GM12878 (cell line): ENCODE data around the gene PKMYT1. TPM values are rescaled to one million over a fixed set of nuclear protein-coding genes. Genes with fewer than 3 reads are reported as not detected.
A peak's percentile ranks its signal among the peaks of the same experiment; 100 is the strongest.

Experiments
- ATAC-seq: fragments of 200-7000 bp; cut with Tn5 transposase; 3 replicates; pipeline ENCODE4 v1.9.1; 2020; ENCODE audit warnings: mild to moderate bottlenecking, moderate library complexity
- BruUV-seq: library from RNA; stranded (reverse); fragments of 400-500 nt; replicated peaks from 2 replicates; lab custom pipeline; 2021; lab: Mats Ljungman, UMichigan
- CTCF ChIA-PET: fragments of 300-600 bp; sonication (Branson Sonifier 250); formaldehyde crosslinking; extraction: SDS; loops from one replicate; lab custom pipeline; 2021; ENCODE audit warnings: inconsistent platforms; lab: Yijun Ruan, JAX
- POLR2A ChIA-PET: fragments of 350-600 bp; formaldehyde crosslinking; extraction: SDS; loops from one replicate; lab custom pipeline; 2021; ENCODE audit warnings: inconsistent platforms; lab: Charles Lee
- RAD21 ChIA-PET: fragments of 300-600 bp; sonication (Branson Sonifier 250); formaldehyde crosslinking; loops from one replicate; lab custom pipeline; 2023; ENCODE audit warnings: antibody characterized with exemption; ENCODE audit not compliant: unreplicated experiment; lab: Charles Lee
- SMC1A ChIA-PET: fragments of 300-600 bp; sonication (Branson Sonifier 250); formaldehyde crosslinking; loops from one replicate; lab custom pipeline; 2023; ENCODE audit not compliant: unreplicated experiment, uncharacterized antibody; lab: Charles Lee
- DNase-seq: peaks from one replicate; pipeline ENCODE4 v3.0.0-alpha.2; 2011; ENCODE audit warnings: low read depth, low spot score
- FAIRE-seq: peaks from 3 replicates; lab custom pipeline; 2011; peaks lifted over from hg19 to GRCh38; lab: Jason Lieb, UNC
- H2AFZ ChIP-seq: 2 replicates; pipeline ENCODE4 v1.6.0; 2011; ENCODE audit warnings: low read depth, low read length, control low read depth; ENCODE audit not compliant: control insufficient read depth
- H3K27ac ChIP-seq: 2 replicates; pipeline ENCODE4 v1.5.1; 2011; ENCODE audit warnings: control low read depth; ENCODE audit not compliant: control insufficient read depth, insufficient read depth
- H3K27me3 ChIP-seq, 2 experiments: replicated peaks in 1 of 2; 2 replicates each; pipeline versions ENCODE4 v1.6.0 to v1.6.1; 2011; ENCODE audit warnings: low read length in 1 of 2; ENCODE audit not compliant: control insufficient read depth in 2 of 2, insufficient read depth in 2 of 2
- H3K36me3 ChIP-seq, 2 experiments: 2 replicates each; pipeline ENCODE4 v1.5.1; 2011; ENCODE audit warnings: low read length in 1 of 2; ENCODE audit not compliant: control insufficient read depth in 2 of 2, insufficient read depth in 2 of 2
- H3K4me1 ChIP-seq: 2 replicates; pipeline ENCODE4 v1.6.1; 2011; ENCODE audit warnings: mild to moderate bottlenecking, low read length, moderate library complexity, mixed read lengths; ENCODE audit not compliant: control insufficient read depth, insufficient read depth
- H3K4me2 ChIP-seq: 2 replicates; pipeline ENCODE4 v1.6.0; 2011; ENCODE audit warnings: control low read depth; ENCODE audit not compliant: control insufficient read depth, insufficient read depth
- H3K4me3 ChIP-seq: fragments of 200-600 bp; sonication (generic); 2 replicates; pipeline ENCODE4 v1.5.1; 2016
- H3K79me2 ChIP-seq: 2 replicates; pipeline ENCODE4 v1.6.0; 2011; ENCODE audit warnings: low read length; ENCODE audit not compliant: control insufficient read depth, insufficient read depth
- H3K9ac ChIP-seq: 2 replicates; pipeline ENCODE4 v1.8.0; 2011; ENCODE audit warnings: low read length, control low read depth, mixed read lengths; ENCODE audit not compliant: control insufficient read depth, insufficient read depth
- H3K9me3 ChIP-seq: replicated peaks from 3 replicates; pipeline ENCODE4 v1.5.1; 2011; ENCODE audit warnings: mild to moderate bottlenecking, low read length; ENCODE audit not compliant: control insufficient read depth, insufficient read depth
- H4K20me1 ChIP-seq: 2 replicates; pipeline ENCODE4 v1.6.0; 2011; ENCODE audit not compliant: control insufficient read depth, insufficient read depth
- CHD4 ChIP-seq: fragments of 200-600 bp; sonication (generic); IDR thresholded peaks from 2 replicates; pipeline ENCODE4 v1.6.1; 2016; ENCODE audit warnings: mild to moderate bottlenecking
- EED ChIP-seq: sonication (generic); IDR thresholded peaks from 2 replicates; pipeline ENCODE4 v1.6.1; 2016; ENCODE audit warnings: antibody characterized with exemption, low read depth
- IKZF2 ChIP-seq, 2 experiments: fragments of 450-650 bp; IDR thresholded peaks; 2 replicates each; pipeline ENCODE4 v1.6.1; 2017; ENCODE audit warnings: mild to moderate bottlenecking in 2 of 2, moderate library complexity in 2 of 2
- MEF2B ChIP-seq: fragments of 450-650 bp; IDR thresholded peaks from 2 replicates; pipeline ENCODE4 v1.6.1; 2018; ENCODE audit warnings: mild to moderate bottlenecking, moderate library complexity; ENCODE audit not compliant: partially characterized antibody, poor library complexity, severe bottlenecking
- POLR2A ChIP-seq: IDR thresholded peaks from 2 replicates; pipeline ENCODE4 v1.6.1; 2011; ENCODE audit warnings: low read depth, mild to moderate bottlenecking, low read length
- YY1 ChIP-seq: IDR thresholded peaks from 2 replicates; pipeline ENCODE4 v1.6.1; 2011; ENCODE audit warnings: low read depth, mild to moderate bottlenecking, low read length
- WGBS: methylation state at CpG from one replicate; pipeline ENCODE4 v1.1.6; 2016; ENCODE audit warnings: low lambda C conversion rate; ENCODE audit not compliant: insufficient replicate concordance, insufficient coverage; ENCODE audit errors: missing lambda C conversion rate; 5-methylcytosine and 5-hydroxymethylcytosine counted together
- in situ Hi-C: fragments of 300-500 bp; cut with MboI; formaldehyde crosslinking; loops from 9 replicates; pipeline ENCODE4 v1.14.3; 2018; ENCODE audit warnings: mixed read lengths
- intact Hi-C: fragments of 100-400 bp; cut with micrococcal nuclease; formaldehyde crosslinking; loops from one replicate; pipeline ENCODE4 v1.14.2; 2022; ENCODE audit not compliant: unreplicated experiment
- polyA plus RNA-seq, 11 experiments: library from polyadenylated mRNA; depleted of rRNA in 4 of 11; unstranded in 6 of 11; stranded (reverse) in 5 of 11; fragments of >200 nt; fragmentation: Nextera tagmentation in 4 of 11; fragmentation: Illumina TruSeq in 1 of 11; extraction: Ambion mirVana in 4 of 11; extraction: Trizol in 1 of 11; gene quantifications; 1 replicate in 1 of 11; 2 replicates in 10 of 11; pipeline versions ENCODE4 v1.2.1 to v1.2.3, GENCODE V29; 2011 to 2016; ENCODE audit warnings: inconsistent platforms in 2 of 11, missing spikeins in 2 of 11, low read depth in 1 of 11
- total RNA-seq, 4 experiments: library from RNA; depleted of rRNA in 3 of 4; stranded (reverse); fragments of >200 nt in 3 of 4; fragmentation: Illumina TruSeq in 1 of 4; extraction: Trizol in 1 of 4; gene quantifications; 2 replicates each; pipeline versions ENCODE4 v1.2.1 to v1.2.3, GENCODE V29; 2013 to 2021
- TF ChIP-seq, protein P1 (sequence below): fragments of 450-650 bp; IDR thresholded peaks from 2 replicates; pipeline ENCODE4 v1.6.1; 2016; ENCODE audit warnings: mild to moderate bottlenecking

PKMYT1 gene
- total and polyA plus RNA-seq, 10 of the 15 experiments (the other 5 are each of a cell fraction or from before 2014, with no cell fraction given) = 4.6 to 101 (median 29.9) TPM

DNA sequence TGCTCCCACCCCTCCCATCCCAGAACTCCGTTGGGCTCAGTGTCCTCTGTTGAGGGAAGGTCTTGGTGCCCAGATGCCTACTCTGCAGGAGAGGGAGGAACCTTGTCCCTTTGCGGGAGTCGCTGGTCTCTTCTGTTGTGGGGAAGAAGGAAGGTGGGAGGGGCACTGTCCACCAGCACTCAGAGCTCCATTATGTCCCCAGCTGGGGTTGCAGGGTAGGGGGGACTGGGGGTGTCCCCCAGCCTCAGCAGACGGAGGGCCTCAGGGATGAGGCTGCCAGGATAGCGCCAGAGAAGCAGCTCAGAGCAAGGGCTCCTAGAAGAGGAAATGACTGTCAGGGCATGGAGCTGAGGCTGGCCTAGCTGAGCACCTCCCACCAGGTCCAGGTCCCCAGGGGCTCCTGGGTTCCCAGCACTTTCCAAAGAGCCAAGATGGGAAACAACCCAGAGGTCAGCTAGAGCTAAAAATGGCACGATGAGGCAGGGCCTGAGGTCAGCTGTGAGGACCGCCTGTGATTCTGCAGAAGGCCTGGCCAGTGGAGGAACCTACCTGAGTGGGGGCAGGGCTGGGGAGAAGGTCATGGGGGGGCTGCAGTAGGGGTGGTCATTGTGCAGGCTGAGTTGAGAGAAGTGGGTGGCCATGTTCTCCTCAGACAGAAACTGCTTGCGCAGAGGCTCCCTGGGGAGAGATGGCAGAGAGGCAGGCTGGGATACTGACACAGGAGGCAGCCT lies 42.6 kb upstream of the PKMYT1 start:
- SMC1A ChIA-PET = interaction anchor here (0.7 to 10.1 kb wide), 5 partner anchors 9 to 107 kb away, joined by 3 to 91 read pairs (median 4); no protein-coding TSS in a partner anchor
- POLR2A ChIA-PET = interaction anchor here (0.5 to 2.4 kb wide), 6 partner anchors 16 to 127 kb away, joined by 3 to 7 read pairs (median 4); partner anchors contain the start of gene ZNF213
- WGBS = 48% methylated on average over 8 of the region's 8 CpGs
- in situ Hi-C loops (no loop called here), intact Hi-C loops (no loop called here)
- BruUV-seq = TSS peak; percentile 90
- Histone ChIP-seq H3K4me1 (peaks cover 25% of the 10 kb centered on the region), H3K9ac (no peak overlapping the region), H3K4me3 (peak overlapping the region; percentile 87), H3K27me3 (no peaks in the 10 kb centered on the region), H3K27ac (no peak overlapping the region), H3K36me3 (peaks cover 4 to 7% of the 10 kb centered on the region in 2 experiments; a peak in 3 of 4 replicates), H2AFZ (no peak overlapping the region), H3K4me2 (peak overlapping the region; percentile 83), H4K20me1 (no peaks in the 10 kb centered on the region), H3K9me3 (no peaks in the 10 kb centered on the region)
- no peak for DNase-seq
- no peak for FAIRE-seq
- RAD21 ChIA-PET = interaction anchor here (0.6 to 4.4 kb wide), 4 partner anchors 9 to 36 kb away, joined by 3 to 34 read pairs (median 6); no protein-coding TSS in a partner anchor
- CTCF ChIA-PET = interaction anchor here (0.7 to 18.2 kb wide), 10 partner anchors 8 to 1328 kb away, joined by 3 to 421 read pairs (median 6); no protein-coding TSS in a partner anchor
- peak; percentile 14 for ATAC-seq
- TF ChIP-seq IKZF2 (IDR thresholded peaks at IDR 0.05) (0 out of 4 replicates have a peak, but pooled peaks of 1 of the 2 experiments have one; percentile 11), POLR2A (0 out of 2 replicates have a peak, but pooled peaks have one; percentile 23), CHD4 (no peak), YY1 (0 out of 2 replicates have a peak, but pooled peaks have one; percentile 19), MEF2B (peak; percentile 68), EED (no peak)
- TF ChIP-seq, protein P1, sequence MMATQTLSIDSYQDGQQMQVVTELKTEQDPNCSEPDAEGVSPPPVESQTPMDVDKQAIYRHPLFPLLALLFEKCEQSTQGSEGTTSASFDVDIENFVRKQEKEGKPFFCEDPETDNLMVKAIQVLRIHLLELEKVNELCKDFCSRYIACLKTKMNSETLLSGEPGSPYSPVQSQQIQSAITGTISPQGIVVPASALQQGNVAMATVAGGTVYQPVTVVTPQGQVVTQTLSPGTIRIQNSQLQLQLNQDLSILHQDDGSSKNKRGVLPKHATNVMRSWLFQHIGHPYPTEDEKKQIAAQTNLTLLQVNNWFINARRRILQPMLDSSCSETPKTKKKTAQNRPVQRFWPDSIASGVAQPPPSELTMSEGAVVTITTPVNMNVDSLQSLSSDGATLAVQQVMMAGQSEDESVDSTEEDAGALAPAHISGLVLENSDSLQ = peak; percentile 67; the same call in 1 of the 2 replicates
- TF ChIP-seq, all 136 proteins: peak for 5
- H3K79me2 ChIP-seq = no peaks in the 10 kb centered on the region
